NB4 (cell line): ENCODE measurements around the gene ARL2BP.

Experiments
- DNase-seq: peaks from one replicate; pipeline ENCODE4 v3.0.0; 2010; ENCODE audit warnings: low read depth
- H3K4me3 ChIP-seq: one replicate; pipeline ENCODE4 v1.5.1; 2011; ENCODE audit warnings: mild to moderate bottlenecking, low read depth, low read length, moderate library complexity
- CTCF ChIP-seq: IDR thresholded peaks from one replicate; pipeline ENCODE4 v1.5.1; 2012; ENCODE audit warnings: low read depth, low read length
- MAX ChIP-seq: IDR thresholded peaks from 2 replicates; pipeline ENCODE4 v1.6.1; 2011; ENCODE audit warnings: low read depth, low read length
- MYC ChIP-seq: IDR thresholded peaks from 2 replicates; pipeline ENCODE4 v1.6.1; 2011; ENCODE audit warnings: low read depth, low read length
- POLR2A ChIP-seq: IDR thresholded peaks from 2 replicates; pipeline ENCODE4 v1.6.1; 2011; ENCODE audit warnings: mild to moderate bottlenecking; ENCODE audit not compliant: insufficient read length; ENCODE audit errors: extremely low read depth

Gene ARL2BP

DNA sequence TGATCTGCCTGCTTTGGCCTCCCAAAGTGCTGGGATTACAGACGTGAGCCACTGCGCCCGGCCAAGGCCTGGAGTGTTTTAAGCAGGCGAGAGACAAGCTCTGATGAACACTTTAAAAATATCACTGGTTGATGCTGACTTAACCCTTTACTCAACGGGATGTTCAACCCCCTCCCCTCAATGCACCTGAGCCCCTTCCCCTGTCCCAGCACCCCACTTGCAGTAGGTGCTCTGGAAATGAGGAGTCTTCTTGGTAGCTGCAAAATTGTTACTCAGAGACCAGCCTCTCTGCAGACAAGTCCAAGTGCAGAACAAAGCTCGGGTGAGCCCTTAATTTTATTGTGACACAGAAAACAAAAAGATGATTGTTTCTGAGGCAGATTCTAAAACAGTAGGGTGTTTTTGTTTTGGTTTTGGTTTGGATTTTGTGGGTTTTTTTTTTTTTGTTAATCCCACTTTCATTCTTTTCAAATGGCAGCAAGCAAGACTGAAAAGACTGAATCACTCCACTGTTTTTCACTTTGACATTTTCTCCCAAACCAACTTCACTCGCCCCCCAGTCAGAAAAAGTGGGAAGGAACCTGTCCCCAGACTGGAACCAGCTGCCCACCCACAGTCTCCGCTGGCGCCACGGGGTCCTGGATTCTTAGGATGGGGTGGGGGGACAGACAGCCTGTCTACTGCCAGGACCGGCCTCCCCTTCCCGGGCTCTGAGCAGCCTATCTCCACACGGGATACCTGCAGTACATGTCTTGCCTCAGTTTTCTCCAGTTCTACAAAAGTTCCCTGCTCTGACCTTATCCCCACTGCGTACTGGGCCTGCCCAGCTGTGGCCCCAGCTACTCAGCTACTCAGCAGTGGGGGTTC is 44.6 kb downstream of the ARL2BP start:
- DNase-seq, result no peak
- no peak for TF ChIP-seq CTCF
- no peak for TF ChIP-seq MAX
- no peak for TF ChIP-seq POLR2A
- TF ChIP-seq MYC, result no peak
- no peak overlapping the region for H3K4me3 ChIP-seq

- TF ChIP-seq MYC, result no peak
- no peak for TF ChIP-seq POLR2A
- no peak for TF ChIP-seq MAX
- TF ChIP-seq CTCF, result no peak
- DNase-seq, result peak; percentile 75
- H3K4me3 ChIP-seq, result peak overlapping the region; percentile 43
Measured at GRCh38 chr16:57297856-57298255, 52.8 kb downstream of the ARL2BP start.

DNA sequence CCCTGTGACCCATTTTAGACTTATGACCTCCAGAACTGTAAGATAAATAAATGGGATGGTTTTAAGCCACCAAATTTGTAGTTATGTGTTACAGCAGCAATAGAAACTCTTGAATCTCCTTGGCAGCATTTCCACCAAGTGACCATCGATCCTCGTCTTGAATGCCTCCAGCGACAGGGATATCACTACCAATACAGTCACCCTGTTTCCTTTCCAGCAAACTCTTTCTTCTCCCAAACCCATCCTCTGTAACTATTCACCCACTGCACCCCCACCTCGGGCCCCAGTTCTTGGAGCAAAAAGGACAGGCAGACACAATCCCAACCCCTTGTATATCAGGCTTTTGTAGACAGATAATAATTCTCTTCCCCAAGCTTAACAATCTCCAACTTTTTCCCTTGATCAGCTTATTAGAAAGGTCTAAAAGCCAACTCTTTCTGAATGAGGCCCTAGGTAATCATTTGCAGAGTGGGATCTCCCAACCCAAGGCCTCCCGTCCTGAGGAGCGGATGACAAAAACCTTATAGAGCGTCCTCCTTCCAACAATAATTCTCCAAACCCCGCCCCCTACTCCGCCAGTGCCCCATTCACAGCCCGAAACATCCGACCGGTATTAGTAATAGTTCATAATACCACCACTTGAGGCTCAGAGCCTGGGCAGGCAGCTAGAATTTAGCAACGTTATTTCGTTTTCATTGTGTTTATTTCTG is 54.1 kb downstream of the ARL2BP start:
- DNase-seq, result peak; percentile 80
- peak overlapping the region; percentile 85 for H3K4me3 ChIP-seq
- TF ChIP-seq CTCF (no peak), MAX (no peak), MYC (no peak), POLR2A (no peak)

DNA sequence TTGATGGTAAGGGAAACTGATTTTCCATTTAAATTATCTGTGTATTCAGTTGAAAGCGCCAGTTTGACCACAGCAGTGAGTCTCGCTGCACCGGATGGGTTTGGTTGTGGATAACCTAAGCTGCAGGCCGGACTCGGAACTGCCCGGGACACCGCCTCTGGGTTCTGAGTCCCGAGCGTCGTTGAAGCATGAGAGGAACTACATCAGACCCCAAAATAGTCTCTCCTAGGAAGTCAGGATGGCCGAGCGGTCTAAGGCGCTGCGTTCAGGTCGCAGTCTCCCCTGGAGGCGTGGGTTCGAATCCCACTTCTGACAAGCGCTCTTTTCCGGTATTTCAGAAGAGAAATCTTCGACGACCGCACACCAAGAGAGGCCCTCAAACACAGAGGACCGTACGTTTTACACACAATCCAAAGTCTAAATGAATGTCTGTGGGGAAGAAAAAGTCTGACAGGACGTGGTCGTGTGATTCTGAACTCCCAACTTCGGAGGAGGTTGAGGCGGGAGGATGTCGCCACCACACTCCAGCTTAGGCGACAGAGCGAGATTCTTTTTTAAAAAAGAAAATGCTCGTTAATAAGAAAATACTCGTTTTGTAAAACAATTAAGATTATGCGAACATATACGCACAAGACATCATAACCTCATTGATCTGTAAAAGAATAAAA is 54.8 kb downstream of the ARL2BP start:
- TF ChIP-seq MAX (peak; percentile 43; the same call in 1 of the 2 replicates), CTCF (no peak)
- peak overlapping the region; percentile 85 for H3K4me3 ChIP-seq
- DNase-seq, result peak; percentile 95

- peak overlapping the region; percentile 85 for H3K4me3 ChIP-seq
- peak; percentile 98 for DNase-seq
- peak; percentile 41; the same call in 1 of the 2 replicates for TF ChIP-seq MAX
- peak; percentile 61 for TF ChIP-seq MYC
- TF ChIP-seq POLR2A, result no peak
- peak; percentile 97 for TF ChIP-seq CTCF
Measured at GRCh38 chr16:57300387-57301125, 55.5 kb downstream of the ARL2BP start.
